NT2/D1 (cell line): ENCODE measurements around the gene CDC25B.
"Not testable (repeated sequence)": the region's sequence is repeated elsewhere in the genome, so short reads cannot be mapped to it uniquely, and the experiment has no call there.

ENCODE experiments used
- YY1 ChIP-seq: IDR thresholded peaks from 2 replicates; pipeline ENCODE4 v1.6.1; 2011; ENCODE audit not compliant: insufficient read length, insufficient read depth
- ZNF274 ChIP-seq: IDR thresholded peaks from 2 replicates; pipeline ENCODE4 v1.6.1; 2011; ENCODE audit warnings: mild to moderate bottlenecking, low read depth, low read length

DNA sequence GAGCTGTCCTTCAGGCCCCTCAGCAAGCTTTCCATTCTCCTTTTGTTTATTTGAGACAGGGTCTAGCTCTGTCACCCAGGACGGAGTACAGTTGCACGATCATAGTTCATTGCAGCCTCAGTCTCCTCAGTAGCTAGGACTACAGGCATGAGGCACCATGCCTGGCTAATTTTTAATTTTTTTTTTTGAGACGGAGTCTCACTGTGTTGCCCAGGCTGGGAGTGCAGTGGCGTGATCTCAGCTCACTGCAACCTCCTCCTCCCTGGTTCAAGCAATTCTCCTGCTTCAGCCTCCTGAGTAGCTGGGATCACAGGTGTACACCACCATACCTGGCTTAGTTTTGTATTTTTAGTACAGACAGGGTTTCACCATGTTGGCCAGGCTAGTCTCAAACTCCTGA lies 6.9 kb upstream of the CDC25B start:
- TF ChIP-seq ZNF274, YY1: not testable (repeated sequence)
